ENCODE results near the gene GAS7. TPM values are rescaled to one million over a fixed set of nuclear protein-coding genes. Genes with fewer than 3 reads are reported as not detected.
A peak's percentile ranks its signal among the peaks of the same experiment; 100 is the strongest.

Gene GAS7
- total RNA-seq, 3 donors from 2014 or later, result 0.30 to 1.6 (median 0.82) TPM

DNA sequence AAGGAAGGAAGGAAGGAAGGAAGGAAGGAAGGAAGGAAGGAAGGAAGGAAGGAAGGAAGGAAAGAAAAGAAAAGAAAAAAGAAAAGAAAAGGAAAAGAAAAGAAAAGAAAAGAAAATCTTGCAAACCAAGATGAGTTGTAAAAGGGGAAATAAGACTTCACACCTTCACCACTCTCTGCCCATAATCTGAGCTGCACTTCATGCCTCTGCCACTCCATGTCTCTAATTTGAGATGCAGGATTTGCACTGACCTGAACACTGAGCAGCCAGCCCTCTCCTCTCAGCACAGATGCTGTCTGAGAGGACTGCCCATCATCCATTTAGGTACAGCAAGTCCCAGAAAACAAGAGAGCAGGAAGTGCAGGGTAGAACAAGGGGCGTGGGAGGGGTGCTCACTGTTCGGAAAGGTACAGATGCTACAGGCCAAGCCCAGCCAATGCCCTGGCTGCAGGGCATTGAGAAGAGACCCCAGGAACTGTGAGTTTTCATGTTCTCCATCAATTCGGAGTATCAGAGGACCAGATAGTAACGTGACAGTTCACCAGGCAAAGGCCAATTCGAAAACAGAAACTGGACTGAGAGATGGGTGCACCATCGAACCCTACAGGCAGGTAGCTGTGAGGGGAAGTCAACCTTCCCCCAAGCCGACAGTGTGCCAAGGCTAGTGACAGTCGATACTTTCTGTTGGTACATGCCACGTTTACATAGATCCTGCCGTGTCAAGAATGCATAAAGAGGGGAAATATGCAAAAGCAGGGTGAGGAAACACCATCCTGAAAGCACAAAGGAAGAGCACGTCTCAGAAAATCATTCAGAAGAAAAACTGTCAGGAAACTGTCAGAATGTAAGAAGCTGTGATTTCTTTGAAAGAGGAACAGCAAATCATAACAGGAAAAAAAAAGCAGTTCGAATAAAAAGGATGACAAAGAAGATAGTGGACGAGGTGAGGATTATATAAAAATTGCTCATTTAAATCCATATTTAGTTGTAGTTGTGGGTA is 151.3 kb downstream of the GAS7 start:
- Mint-ChIP-seq H3K36me3 (ENCODE audit: insufficient read depth) (no peaks in the 10 kb centered on the region), H3K4me1 (ENCODE audit: low read depth) (peaks cover 27% of the 10 kb centered on the region), H3K27me3 (ENCODE audit: low read depth) (no peaks in the 10 kb centered on the region), H3K9me3 (no peaks in the 10 kb centered on the region), H3K4me3 (peak overlapping the region; percentile 47)
- DNase-seq (no peak), ATAC-seq (no peak)

DNA sequence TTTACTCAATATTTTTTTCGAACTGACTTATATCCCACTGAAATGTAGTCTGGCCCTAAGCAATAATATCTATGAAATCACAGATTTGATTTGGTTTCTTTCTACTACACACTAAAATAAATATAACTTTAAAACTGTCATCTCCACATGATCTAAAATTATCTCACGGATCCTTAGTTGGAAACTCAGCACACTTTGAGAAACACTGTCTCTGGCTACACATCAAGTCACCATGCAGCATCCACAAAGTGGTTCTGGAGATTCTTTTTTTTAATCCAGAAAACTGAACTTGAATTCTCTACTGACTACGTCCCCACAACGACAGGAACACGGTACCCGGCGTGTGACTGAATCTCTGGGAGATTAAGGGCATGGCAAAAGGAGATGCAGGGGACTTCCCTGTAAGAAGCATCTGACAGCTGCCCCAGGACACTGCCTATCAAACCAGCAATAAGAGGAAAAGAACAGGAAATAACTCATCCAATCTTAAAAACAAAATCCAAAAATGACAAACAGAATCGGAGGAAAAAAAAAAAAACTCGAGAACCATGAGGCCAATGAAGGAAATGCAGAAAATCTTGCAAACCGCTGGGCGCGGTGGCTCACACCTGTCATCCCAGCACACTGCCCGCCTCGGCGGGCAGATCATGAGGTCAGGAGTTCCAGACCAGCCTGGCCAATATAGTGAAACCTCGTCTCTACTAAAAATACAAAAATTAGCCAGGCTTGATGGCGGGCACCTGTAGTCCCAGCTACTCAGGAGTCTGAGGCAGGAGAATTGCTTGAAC is 152.3 kb downstream of the GAS7 start:
- no peak for DNase-seq
- Mint-ChIP-seq H3K4me3 (no peak overlapping the region), H3K4me1 (ENCODE audit: low read depth) (peaks cover 20% of the 10 kb centered on the region), H3K27me3 (ENCODE audit: low read depth) (no peaks in the 10 kb centered on the region), H3K36me3 (ENCODE audit: insufficient read depth) (no peaks in the 10 kb centered on the region), H3K9me3 (no peaks in the 10 kb centered on the region)
- no peak for ATAC-seq

DNA sequence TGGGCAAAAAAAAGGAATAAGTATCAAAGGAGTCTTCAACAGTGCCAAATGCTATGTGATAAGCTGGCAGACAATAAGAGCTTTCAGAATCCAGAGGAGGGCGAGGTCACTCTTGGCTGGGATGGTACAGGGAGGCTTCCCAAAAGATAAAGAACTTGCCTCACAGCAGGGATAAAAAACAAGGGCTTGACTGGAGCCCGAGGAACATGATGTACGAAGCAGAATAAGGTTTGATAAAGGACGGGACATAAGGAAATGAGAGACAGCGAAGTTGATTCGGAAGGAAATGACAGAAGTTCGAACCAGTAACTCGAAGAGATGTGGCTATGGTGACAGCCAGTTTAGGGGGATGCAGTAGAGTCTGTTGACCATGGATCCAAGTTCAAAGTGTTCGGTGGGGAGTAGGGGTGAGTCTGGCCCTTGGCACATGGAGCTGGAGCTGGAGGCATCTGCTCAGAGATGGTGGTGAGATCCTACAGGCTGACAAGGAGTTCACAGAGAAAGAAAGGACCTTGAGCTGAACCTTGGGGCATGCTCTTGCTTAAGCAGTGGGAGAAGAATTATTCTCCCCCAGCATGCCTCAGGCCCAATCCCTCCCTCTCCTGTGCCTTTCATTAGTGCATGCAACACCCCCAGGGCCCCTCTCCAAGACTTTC is 155.7 kb downstream of the GAS7 start:
- H3K4me3 Mint-ChIP-seq, result no peak overlapping the region
- no peaks in the 10 kb centered on the region for H3K27me3 Mint-ChIP-seq (ENCODE audit: low read depth)

GRCh38 chr17:10041916-10042588 is 156.4 kb downstream of the GAS7 start:
- Mint-ChIP-seq H3K36me3 (ENCODE audit: insufficient read depth) (no peaks in the 10 kb centered on the region), H3K9me3 (no peaks in the 10 kb centered on the region), H3K4me1 (ENCODE audit: low read depth) (peaks cover 14% of the 10 kb centered on the region), H3K27me3 (ENCODE audit: low read depth) (no peaks in the 10 kb centered on the region), H3K4me3 (no peak overlapping the region)
- DNase-seq, result no peak
- no peak for ATAC-seq

More for the DNA sequence above, 155.7 kb downstream of the GAS7 start:
- H3K36me3 Mint-ChIP-seq (ENCODE audit: insufficient read depth), result no peaks in the 10 kb centered on the region
- ATAC-seq, result no peak
- no peaks in the 10 kb centered on the region for H3K9me3 Mint-ChIP-seq
- DNase-seq, result no peak
- H3K4me1 Mint-ChIP-seq (ENCODE audit: low read depth), result peaks cover 20% of the 10 kb centered on the region

- Mint-ChIP-seq H3K9me3 (no peaks in the 10 kb centered on the region), H3K27me3 (ENCODE audit: low read depth) (no peaks in the 10 kb centered on the region), H3K4me1 (ENCODE audit: low read depth) (peaks cover 11% of the 10 kb centered on the region), H3K4me3 (no peak overlapping the region), H3K36me3 (ENCODE audit: insufficient read depth) (no peaks in the 10 kb centered on the region)
- ATAC-seq (no peak), DNase-seq (no peak)
These were observed 157.2 kb downstream of the GAS7 start for GRCh38 chr17:10041287-10041612.

DNA sequence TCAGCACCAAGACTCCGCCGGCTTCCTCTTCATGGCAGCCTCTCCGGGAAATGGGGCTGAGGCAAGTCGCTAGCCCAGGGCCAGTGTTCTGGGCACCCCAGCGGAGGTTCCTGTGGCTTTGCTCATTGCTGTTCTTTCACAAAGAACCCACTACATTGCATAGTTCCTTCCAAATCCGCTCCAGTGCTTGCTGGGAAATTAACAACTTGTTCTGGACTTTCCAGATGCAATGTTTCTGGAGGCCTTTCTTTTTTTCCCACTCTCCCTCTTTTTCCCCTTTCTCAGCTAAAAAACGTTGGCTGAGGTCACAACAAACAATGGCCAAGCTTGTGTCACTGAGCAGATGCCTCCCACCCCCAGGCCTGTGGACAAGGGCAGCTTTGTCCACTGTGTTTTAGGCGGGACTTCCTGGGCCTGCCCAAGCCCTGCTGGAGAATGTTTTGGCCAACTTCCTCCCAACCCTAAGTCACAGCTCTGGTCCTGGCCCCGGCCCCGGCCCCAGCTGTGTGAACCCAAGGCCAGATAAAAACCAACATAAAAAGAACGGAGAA is 161.8 kb downstream of the GAS7 start:
- Mint-ChIP-seq H3K4me3 (no peak overlapping the region), H3K4me1 (ENCODE audit: low read depth) (peaks cover 7% of the 10 kb centered on the region), H3K36me3 (ENCODE audit: insufficient read depth) (no peaks in the 10 kb centered on the region), H3K27me3 (ENCODE audit: low read depth) (peaks cover 3% of the 10 kb centered on the region), H3K9me3 (no peaks in the 10 kb centered on the region)
- ATAC-seq (no peak), DNase-seq (no peak)

DNA sequence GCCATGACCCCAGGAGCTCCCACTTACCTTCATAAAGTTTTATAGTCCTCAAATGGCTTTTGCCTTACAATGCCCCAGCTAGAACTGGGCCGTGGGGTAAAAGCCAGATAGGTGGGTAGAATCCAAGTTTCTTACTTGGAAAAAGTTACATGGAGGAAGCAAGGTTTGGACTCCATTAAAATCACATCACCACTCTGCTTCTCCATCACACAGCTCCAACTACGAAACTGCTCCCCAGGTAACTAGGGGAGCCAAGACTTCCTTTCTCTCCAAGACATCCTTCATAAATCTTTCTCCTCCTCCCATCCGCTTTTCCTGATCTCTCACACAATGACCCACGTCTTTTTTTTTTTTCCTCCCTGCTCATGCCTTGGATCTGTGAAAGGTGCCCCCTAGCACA is 162.5 kb downstream of the GAS7 start:
- Mint-ChIP-seq H3K4me1 (ENCODE audit: low read depth) (peaks cover 7% of the 10 kb centered on the region), H3K36me3 (ENCODE audit: insufficient read depth) (no peaks in the 10 kb centered on the region), H3K9me3 (no peaks in the 10 kb centered on the region), H3K27me3 (ENCODE audit: low read depth) (peaks cover 3% of the 10 kb centered on the region), H3K4me3 (no peak overlapping the region)
- DNase-seq, result no peak
- no peak for ATAC-seq

DNA sequence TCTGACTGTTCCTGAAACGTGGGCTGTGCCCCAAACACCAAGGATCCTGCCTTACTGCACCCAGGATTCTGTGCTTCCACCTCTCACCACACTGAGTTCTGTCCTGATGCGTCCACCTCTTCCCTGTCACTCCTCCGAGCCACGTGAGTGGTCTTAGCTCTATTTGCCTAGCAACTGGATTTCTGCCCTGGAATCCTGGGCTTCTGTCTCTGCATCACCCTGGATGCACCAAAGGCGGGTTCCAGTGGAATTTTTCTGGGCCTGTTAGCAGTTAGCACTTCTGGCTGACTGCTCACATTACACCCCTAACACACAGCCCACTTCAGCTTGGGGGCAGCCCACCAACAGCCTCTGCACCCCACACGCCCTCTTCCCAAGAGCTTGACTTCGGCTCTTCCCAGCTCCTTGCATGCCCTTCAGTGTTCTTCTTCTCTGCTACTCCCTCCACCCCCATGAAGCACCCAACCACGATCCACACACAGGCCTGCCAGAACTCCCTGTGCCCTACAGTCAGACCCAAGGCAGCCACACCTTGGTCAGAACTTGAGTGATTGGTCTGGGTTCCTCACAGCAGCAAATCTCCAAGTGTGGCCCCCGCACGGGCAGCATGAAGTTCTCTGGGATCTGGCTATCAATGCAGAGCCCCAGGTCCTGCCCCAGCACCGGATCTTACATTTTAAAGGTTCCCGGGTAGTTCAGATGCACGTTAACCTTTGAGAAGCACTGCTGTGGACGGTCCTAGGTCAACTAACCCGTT is 163.5 kb downstream of the GAS7 start:
- peaks cover 3% of the 10 kb centered on the region for H3K27me3 Mint-ChIP-seq (ENCODE audit: low read depth)
- ATAC-seq (no peak), DNase-seq (no peak)
- no peak overlapping the region for H3K4me3 Mint-ChIP-seq
- H3K36me3 Mint-ChIP-seq (ENCODE audit: insufficient read depth), result no peaks in the 10 kb centered on the region
- H3K9me3 Mint-ChIP-seq, result no peaks in the 10 kb centered on the region
- H3K4me1 Mint-ChIP-seq (ENCODE audit: low read depth), result no peaks in the 10 kb centered on the region

GRCh38 chr17:10033959-10034358 is 164.4 kb downstream of the GAS7 start:
- DNase-seq (no peak), ATAC-seq (no peak)
- no peaks in the 10 kb centered on the region for H3K36me3 Mint-ChIP-seq (ENCODE audit: insufficient read depth)
- H3K4me3 Mint-ChIP-seq, result no peak overlapping the region
- peaks cover 3% of the 10 kb centered on the region for H3K27me3 Mint-ChIP-seq (ENCODE audit: low read depth)
- no peaks in the 10 kb centered on the region for H3K9me3 Mint-ChIP-seq
- H3K4me1 Mint-ChIP-seq (ENCODE audit: low read depth), result no peaks in the 10 kb centered on the region

- Mint-ChIP-seq H3K4me1 (ENCODE audit: low read depth) (no peaks in the 10 kb centered on the region), H3K36me3 (ENCODE audit: insufficient read depth) (no peaks in the 10 kb centered on the region), H3K9me3 (no peaks in the 10 kb centered on the region), H3K4me3 (no peak overlapping the region), H3K27me3 (ENCODE audit: low read depth) (peaks cover 3% of the 10 kb centered on the region)
- ATAC-seq (no peak), DNase-seq (no peak)
These were observed 165.0 kb downstream of the GAS7 start for GRCh38 chr17:10033449-10033848.

DNA sequence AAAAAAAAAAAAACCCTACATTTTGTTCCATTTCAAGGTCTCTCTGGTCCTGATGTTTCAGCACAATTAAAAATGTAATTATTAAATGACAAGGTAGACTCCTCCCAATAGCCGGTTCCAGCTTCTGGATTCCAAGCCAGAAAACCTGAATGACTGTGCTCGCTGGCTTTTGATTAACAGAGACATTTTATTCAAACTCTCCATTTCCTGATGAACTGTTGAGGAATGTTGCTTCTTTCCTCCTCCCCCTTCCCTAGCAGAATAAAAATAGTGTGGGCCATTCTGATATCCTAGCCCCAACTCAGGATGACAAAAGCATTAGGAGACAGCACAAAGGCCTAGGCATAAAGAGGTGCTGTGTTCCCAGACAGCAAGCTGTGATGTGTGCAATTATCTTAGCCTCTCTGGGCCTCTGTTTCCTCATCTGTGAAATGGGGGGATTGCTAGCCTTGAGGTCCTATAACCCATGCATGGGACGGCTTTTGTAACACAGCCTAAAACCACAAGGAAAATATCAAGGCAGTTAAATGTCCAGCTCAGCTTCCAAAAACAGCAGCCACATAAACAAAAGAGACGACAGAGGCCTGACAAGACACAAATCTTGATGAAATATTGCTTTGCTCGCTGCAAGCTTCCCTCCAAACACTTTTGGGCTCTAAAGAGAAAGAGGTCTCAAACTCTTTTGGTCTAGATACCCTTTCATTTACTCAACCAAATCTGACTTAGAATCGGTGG is 166.1 kb downstream of the GAS7 start:
- ATAC-seq (no peak), DNase-seq (no peak)
- Mint-ChIP-seq H3K4me3 (no peak overlapping the region), H3K36me3 (ENCODE audit: insufficient read depth) (no peaks in the 10 kb centered on the region), H3K4me1 (ENCODE audit: low read depth) (no peaks in the 10 kb centered on the region), H3K27me3 (ENCODE audit: low read depth) (peaks cover 3% of the 10 kb centered on the region), H3K9me3 (no peaks in the 10 kb centered on the region)

GRCh38 chr17:10031606-10032005 is 166.8 kb downstream of the GAS7 start:
- no peaks in the 10 kb centered on the region for H3K9me3 Mint-ChIP-seq
- no peak overlapping the region for H3K4me3 Mint-ChIP-seq
- no peaks in the 10 kb centered on the region for H3K36me3 Mint-ChIP-seq (ENCODE audit: insufficient read depth)
- DNase-seq (no peak), ATAC-seq (no peak)
- no peaks in the 10 kb centered on the region for H3K4me1 Mint-ChIP-seq (ENCODE audit: low read depth)
- H3K27me3 Mint-ChIP-seq (ENCODE audit: low read depth), result peaks cover 3% of the 10 kb centered on the region

GRCh38 chr17:10031127-10031526 is 167.3 kb downstream of the GAS7 start:
- DNase-seq (no peak), ATAC-seq (no peak)
- H3K36me3 Mint-ChIP-seq (ENCODE audit: insufficient read depth), result no peaks in the 10 kb centered on the region
- no peak overlapping the region for H3K4me3 Mint-ChIP-seq
- peaks cover 3% of the 10 kb centered on the region for H3K27me3 Mint-ChIP-seq (ENCODE audit: low read depth)
- no peaks in the 10 kb centered on the region for H3K4me1 Mint-ChIP-seq (ENCODE audit: low read depth)
- H3K9me3 Mint-ChIP-seq, result no peaks in the 10 kb centered on the region

Data from activated T-cell treated with anti-CD3 and anti-CD28 coated beads, Interleukin-2, amount 50 U/mL, for 4 hours (primary cell).